Breast epithelium (tissue), 3 donors: ENCODE results near the gene CBLC.
"Not testable (repeated sequence)": the region's sequence is repeated elsewhere in the genome, so short reads cannot be mapped to it uniquely, and the experiment has no call there.

Experiments used
- POLR2A ChIP-seq: fragments of 450-650 bp; IDR thresholded peaks from one replicate; pipeline ENCODE4 v1.6.1; 2016; ENCODE audit warnings: antibody characterized with exemption, mild to moderate bottlenecking, moderate library complexity
- POLR2AphosphoS5 ChIP-seq, 3 donors: sonication (generic); formaldehyde crosslinking; IDR thresholded peaks; one replicate each; pipeline ENCODE4 v1.6.1; 2017; ENCODE audit warnings: antibody characterized with exemption in 3 of 3

DNA sequence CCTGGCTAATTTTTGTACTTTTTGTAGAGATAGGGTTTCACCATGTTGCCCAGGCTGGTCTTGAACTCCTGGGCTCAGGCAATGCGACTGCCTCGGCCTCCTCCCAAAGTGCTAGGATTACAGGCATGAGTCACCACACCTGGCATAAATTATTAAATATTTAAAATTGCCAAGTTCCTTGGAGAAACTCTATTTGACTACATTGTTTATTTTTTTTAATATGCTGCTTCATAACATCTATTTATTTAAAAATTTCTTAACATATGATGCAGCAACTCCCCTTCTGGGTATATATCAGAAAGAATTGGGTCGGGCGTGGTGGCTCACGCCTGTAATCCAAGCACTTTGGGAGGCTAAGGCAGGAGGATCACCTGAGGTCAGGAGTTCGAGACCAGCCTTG lies 55.2 kb downstream of the CBLC start:
- not testable (repeated sequence) for TF ChIP-seq POLR2AphosphoS5 (IDR thresholded peaks at IDR 0.05); POLR2A
